NK-92 (cell line): ENCODE data around the gene GAS6.
"Not testable (repeated sequence)": the region's sequence is repeated elsewhere in the genome, so short reads cannot be mapped to it uniquely, and the experiment has no call there.

Experiments used
- DNase-seq: peaks from one replicate; lab custom pipeline; 2025; ENCODE audit not compliant: unreplicated experiment; lab: John Stamatoyannopoulos, UW

Gene GAS6

DNA sequence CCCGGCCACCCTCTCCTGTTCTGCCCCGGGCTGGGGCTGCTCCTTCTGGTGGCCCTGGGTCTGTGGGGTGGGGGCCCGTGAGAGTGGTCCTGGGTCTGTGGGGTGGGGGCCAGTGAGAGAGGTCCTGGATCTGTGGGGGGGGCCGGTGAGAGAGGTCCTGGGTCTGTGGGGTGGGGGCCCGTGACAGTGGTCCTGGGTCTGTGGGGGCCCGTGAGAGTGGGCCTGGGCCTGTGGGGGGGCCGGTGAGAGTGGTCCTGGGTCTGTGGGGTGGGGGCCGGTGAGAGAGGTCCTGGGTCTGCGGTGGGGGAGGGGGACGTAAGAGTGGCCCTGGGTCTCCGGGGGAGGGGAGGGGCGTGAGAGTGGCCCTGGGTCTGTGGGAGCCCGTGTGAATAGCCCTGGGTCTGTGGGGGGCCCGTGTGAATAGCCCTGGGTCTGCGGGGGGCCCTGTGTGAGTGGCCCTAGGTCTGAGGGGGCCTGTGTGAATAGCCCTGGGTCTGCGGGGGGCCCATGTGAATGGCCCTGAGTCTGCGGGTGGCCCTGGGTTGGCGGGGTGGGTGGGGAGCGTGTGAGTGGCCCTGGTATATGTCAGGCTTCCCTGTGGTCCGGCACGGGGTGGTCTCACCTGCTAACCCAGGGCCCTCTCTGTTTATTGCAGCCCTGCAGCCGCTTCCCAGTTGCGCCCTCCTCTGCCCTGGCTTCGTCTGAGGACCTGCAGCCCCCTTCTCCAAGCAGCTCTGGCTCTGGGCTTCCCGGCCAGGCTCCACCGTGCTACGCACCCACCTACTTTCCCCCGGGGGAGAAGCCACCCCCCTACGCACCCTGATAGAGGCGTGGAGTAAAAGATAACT is 52.6 kb downstream of the GAS6 start:
- DNase-seq, result no peak

DNA sequence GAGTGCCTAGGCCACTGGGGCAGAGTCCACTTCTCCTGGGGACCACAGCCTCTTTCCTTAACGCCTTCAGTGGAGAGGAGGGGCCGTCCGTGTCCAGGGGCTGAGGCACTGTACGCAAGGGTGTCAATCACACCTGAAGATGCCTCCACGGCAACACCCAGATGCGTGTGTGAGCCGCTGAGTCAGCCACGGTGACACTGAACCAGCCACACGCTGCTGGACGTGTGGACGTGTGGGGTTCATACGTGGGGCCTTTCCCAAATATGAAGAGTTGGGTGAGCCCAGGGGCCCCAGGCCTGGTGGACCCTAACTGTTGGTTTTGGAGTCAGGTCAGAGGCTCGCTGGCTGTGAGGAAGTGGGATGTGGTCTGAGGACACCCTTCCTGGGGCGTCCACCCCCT is 53.2 kb downstream of the GAS6 start:
- no peak for DNase-seq

- DNase-seq, result no peak
Observed at GRCh38 chr13:113809934-113810333, 53.9 kb downstream of the GAS6 start.

DNA sequence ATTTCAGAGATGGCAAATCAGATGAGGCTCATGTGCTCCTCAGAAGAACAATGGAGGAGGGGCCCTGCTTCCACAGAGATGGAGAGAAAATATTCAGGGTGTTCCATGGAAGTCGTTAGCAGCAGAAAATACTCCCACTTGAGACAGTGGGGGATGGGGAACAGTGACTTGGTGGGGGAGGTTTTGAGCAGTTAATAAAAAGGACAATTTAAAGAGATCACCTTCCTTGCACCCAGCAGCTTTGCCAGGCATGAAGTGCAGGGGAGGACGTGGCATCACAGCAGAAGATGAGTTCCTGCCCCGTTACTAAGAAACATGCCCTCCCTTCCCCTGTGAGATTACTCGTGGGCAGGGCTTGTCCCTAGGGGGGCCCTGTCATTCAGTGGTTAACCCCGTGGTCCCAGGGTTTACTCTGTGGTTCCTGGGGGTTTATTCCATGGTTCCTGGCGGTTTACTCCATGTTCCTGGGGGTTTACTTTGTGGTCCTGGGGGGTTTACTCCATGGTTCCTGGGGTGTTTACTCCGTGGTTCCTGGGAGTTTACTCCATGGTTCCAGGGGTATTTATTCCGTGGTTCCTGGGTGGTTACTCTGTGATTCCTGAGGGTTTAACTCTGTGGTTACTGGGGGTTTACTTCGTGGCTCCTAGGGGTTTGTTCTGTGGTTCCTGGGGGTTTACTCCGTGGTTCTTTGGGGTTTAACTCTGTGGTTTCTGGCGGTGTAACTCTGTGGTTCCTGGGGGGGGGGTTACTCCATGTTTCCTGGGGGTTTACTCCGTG is 55.6 kb downstream of the GAS6 start:
- DNase-seq, result no peak

GRCh38 chr13:113806526-113806925 is 57.4 kb downstream of the GAS6 start:
- DNase-seq, result no peak

DNA sequence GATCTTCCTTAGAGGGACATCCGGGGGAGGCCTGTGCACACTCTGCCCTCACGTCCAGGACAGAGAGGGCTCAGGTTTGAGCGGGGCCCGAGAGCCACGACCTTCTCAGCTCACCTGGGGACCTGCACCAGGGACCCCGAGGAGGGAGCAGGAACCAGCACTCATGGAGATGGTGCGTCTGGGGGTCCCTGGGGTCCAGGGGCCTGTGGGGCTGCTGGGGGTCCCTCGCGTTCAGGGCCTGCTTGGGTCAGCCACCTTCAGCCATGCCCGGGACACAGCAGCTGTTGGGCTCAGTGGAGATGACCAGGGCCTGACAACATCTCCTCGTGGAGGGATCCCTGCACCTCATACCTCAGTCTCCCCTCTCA is 57.8 kb downstream of the GAS6 start:
- DNase-seq, result no peak

- no peak for DNase-seq
Observed at GRCh38 chr13:113805431-113806103, 58.3 kb downstream of the GAS6 start.

GRCh38 chr13:113804703-113805430 is 59.0 kb downstream of the GAS6 start:
- DNase-seq, result no peak

GRCh38 chr13:113804017-113804702 is 59.7 kb downstream of the GAS6 start:
- DNase-seq, result no peak

GRCh38 chr13:113803409-113804016 is 60.4 kb downstream of the GAS6 start:
- no peak for DNase-seq

GRCh38 chr13:113802761-113803160 is 61.1 kb downstream of the GAS6 start:
- no peak for DNase-seq

DNA sequence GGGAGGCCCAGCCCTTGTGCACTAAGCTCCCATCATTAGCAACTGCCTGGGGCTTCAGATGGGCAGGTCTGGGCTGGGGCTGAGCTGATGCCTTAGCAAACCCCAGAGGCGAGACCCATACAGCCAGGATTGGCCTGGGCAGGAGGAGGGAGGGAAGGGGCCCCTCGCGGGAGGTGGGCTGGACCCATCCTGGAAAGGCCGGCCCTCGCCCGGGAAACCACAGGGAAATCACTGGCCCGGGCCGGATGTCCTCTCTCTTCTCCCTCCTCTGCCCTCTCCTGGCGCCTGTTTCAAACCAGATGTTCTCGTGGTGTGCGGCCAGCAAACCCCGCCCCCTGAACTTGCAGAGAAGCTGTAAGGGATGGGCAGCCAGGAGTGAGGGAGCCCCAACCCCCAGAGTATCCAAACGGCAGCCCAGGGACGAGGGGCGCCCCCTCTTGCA is 61.8 kb downstream of the GAS6 start:
- no peak for DNase-seq

GRCh38 chr13:113801289-113801961 is 62.5 kb downstream of the GAS6 start:
- DNase-seq, result no peak

- DNase-seq, result no peak
Observed at GRCh38 chr13:113800576-113800926, 63.3 kb downstream of the GAS6 start.

DNA sequence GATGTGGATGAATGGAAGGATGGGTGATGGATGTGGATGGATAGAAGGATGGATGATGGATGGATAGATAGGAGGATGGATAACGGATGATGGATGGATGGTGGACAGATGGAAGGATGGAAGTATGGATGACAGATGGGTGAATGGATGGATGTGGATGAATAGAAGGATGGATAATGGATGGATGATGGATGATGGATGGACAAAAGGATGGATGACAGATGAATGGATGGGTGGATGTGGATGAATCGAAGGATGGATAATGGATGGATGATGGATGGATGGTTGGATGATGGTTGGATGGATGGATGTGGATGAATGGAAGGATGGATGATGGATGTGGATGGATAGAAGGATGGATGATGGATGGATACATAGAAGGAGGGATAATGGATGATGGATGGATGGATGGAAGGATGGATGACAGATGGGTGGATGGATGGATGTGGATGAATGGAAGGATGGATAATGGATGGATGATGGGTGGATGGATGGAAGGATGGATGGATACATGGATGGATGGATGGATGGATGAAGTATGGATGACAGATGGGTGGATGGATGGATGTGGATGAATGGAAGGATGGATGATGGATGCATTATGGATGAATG is 65.6 kb downstream of the GAS6 start:
- no peak for DNase-seq

GRCh38 chr13:113796964-113797676 is 66.8 kb downstream of the GAS6 start:
- no peak for DNase-seq

DNA sequence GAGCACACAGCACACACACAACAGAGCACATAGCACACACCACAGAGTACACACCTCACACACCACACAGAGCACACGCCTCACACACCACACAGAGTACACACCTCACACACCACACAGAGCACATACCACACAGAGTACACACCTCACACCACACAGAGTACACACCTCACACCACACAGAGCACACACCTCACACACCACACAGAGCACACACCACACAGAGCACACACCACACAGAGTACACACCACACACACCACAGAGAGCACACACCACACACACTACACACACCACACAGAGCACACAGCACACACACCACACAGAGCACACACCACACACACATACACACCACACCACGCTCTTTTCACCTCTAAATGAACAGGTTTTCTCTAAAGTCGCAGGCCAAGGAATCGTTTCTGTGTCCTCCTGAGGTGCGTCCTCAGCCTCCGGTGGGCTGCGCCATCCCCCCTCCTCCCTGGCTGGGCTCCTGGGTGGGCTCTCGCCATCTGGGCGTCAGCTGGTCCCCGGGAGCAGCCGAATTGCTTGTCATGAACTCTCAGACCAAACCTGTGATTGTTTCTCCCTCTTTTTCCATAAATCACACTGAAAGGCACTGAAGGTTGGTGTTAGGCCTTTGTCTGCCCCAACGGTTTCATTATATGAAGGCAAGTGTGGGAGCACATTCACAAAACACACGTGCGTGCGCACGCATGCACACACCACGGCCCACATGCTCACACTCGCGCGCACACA is 67.5 kb downstream of the GAS6 start:
- DNase-seq, result no peak

- not testable (repeated sequence) for DNase-seq
Observed at GRCh38 chr13:113795362-113795761, 68.5 kb downstream of the GAS6 start.
